Left ventricle myocardium inferior (tissue), 1 donor: ENCODE measurements around the gene CCDC175. TPM values are rescaled to one million over a fixed set of nuclear protein-coding genes. Genes with fewer than 3 reads are reported as not detected.
A peak's percentile ranks its signal among the peaks of the same experiment; 100 is the strongest.

Experiments used
- DNase-seq: peaks from one replicate; pipeline ENCODE4 v3.0.0-alpha.2; 2020
- H3K27ac ChIP-seq: fragments of 200-600 bp; replicated peaks from 2 replicates; pipeline ENCODE4 v1.8.0; 2021
- H3K27me3 ChIP-seq: fragments of 200-600 bp; 2 replicates; pipeline ENCODE4 v1.8.0; 2021; ENCODE audit warnings: low read depth
- H3K36me3 ChIP-seq: fragments of 200-600 bp; 2 replicates; pipeline ENCODE4 v1.8.0; 2021
- H3K4me1 ChIP-seq: fragments of 200-600 bp; 2 replicates; pipeline ENCODE4 v1.8.0; 2021
- H3K4me3 ChIP-seq: fragments of 200-600 bp; 2 replicates; pipeline ENCODE4 v1.8.0; 2021; ENCODE audit warnings: mild to moderate bottlenecking, moderate library complexity
- H3K9me3 ChIP-seq: fragments of 200-600 bp; replicated peaks from 2 replicates; pipeline ENCODE4 v1.8.0; 2021
- CTCF ChIP-seq: fragments of 200-600 bp; IDR thresholded peaks from 2 replicates; pipeline ENCODE4 v1.8.0; 2021; ENCODE audit warnings: antibody characterized with exemption, mild to moderate bottlenecking, borderline replicate concordance
- intact Hi-C: fragments of 100-400 bp; cut with micrococcal nuclease; formaldehyde crosslinking; loops from one replicate; pipeline ENCODE4 v1.11.0; 2022
- long read RNA-seq: library from polyadenylated mRNA; unstranded; transcript quantifications from one replicate; pipeline ENCODE4 v2.0.0, GENCODE V29; 2021
- total RNA-seq: library from RNA; stranded (reverse); fragmentation: NEBNext Ultra II Directional; extraction: Animal tissue kit (Norgen Biotek cat#: 25700); gene quantifications from one replicate; pipeline ENCODE4 v1.2.1, GENCODE V29; 2021
- donor health status: DM: no; HTN: yes; CAD: no; lungs with severe emphysema.

CCDC175 gene
- total RNA-seq, result not detected
- long read RNA-seq, result 0 reads

- peaks cover 49% of the 10 kb centered on the region for H3K27me3 ChIP-seq
- intact Hi-C loops, result no loop called here
- H3K4me3 ChIP-seq, result peak within 1 kb of the TSS; percentile 56
- TF ChIP-seq CTCF, result peak; percentile 69
- H3K4me1 ChIP-seq, result peaks cover 9% of the 10 kb centered on the region
- H3K36me3 ChIP-seq, result no peaks in the 10 kb centered on the region
- no peaks in the 10 kb centered on the region for H3K9me3 ChIP-seq
- peak; percentile 80 for DNase-seq
- H3K27ac ChIP-seq, result no peak within 1 kb of the TSS
Observed at GRCh38 chr14:59576332-59577294, at the start of gene CCDC175. Gene CCDC175, minus strand, starts transcription at chr14:59576812. Its CDS starts 37 bp downstream, at chr14:59576775.

DNA sequence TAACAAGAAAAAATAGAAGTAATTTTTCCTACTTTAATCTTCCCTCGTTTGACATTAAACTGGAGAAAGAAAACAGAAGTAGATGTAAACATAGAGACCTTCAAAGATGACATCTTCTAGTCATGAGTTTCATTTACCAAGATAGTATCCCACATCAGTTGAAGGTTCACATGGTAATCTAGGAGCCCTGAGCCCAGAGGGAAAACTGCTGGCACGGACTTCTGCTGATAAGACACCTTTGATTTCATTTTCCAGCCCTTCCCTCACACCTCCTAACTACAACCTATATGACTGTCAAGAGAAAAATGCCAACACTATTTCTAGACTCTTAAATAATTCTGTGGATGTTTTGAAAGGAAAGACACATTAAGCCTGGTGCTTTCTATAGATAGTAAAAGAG lies 46.0 kb upstream of the CCDC175 start:
- no peaks in the 10 kb centered on the region for H3K36me3 ChIP-seq
- no peak overlapping the region for H3K27ac ChIP-seq
- no peak overlapping the region for H3K4me3 ChIP-seq
- no peak for DNase-seq
- peaks cover 15% of the 10 kb centered on the region for H3K27me3 ChIP-seq
- H3K9me3 ChIP-seq, result no peaks in the 10 kb centered on the region
- intact Hi-C loops, result no loop called here
- no peaks in the 10 kb centered on the region for H3K4me1 ChIP-seq
- no peak for TF ChIP-seq CTCF

- no peak for DNase-seq
- TF ChIP-seq CTCF, result no peak
- no peak overlapping the region for H3K4me3 ChIP-seq
- peaks cover 4% of the 10 kb centered on the region for H3K9me3 ChIP-seq
- no peaks in the 10 kb centered on the region for H3K27me3 ChIP-seq
- H3K27ac ChIP-seq, result no peak overlapping the region
- H3K36me3 ChIP-seq, result no peaks in the 10 kb centered on the region
- intact Hi-C loops, result no loop called here
- H3K4me1 ChIP-seq, result no peaks in the 10 kb centered on the region
Observed at GRCh38 chr14:59619061-59619460, 42.4 kb upstream of the CCDC175 start.

DNA sequence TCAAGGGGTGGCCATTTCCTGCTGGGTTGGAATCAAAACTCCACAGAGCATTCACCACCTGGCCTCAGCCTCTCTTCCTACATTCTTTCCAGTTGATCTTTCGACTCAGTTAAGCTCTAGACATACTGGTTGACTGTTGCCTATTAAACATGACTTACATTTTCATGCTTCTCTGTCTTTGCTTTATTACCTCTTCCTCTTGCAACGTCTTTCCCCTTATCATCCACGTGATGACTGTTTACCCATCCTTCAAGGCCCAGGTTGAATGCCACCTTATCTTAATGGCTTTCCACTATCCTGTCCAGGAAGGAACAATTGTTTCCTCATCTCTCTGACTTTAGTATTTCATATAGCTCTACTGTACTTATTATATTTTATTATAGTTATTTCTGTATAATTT lies 24.4 kb upstream of the CCDC175 start:
- no peak overlapping the region for H3K4me3 ChIP-seq
- intact Hi-C loops, result no loop called here
- DNase-seq, result no peak
- no peaks in the 10 kb centered on the region for H3K27me3 ChIP-seq
- no peak for TF ChIP-seq CTCF
- H3K9me3 ChIP-seq, result no peaks in the 10 kb centered on the region
- H3K27ac ChIP-seq, result no peak overlapping the region
- H3K4me1 ChIP-seq, result no peaks in the 10 kb centered on the region
- H3K36me3 ChIP-seq, result no peaks in the 10 kb centered on the region

DNA sequence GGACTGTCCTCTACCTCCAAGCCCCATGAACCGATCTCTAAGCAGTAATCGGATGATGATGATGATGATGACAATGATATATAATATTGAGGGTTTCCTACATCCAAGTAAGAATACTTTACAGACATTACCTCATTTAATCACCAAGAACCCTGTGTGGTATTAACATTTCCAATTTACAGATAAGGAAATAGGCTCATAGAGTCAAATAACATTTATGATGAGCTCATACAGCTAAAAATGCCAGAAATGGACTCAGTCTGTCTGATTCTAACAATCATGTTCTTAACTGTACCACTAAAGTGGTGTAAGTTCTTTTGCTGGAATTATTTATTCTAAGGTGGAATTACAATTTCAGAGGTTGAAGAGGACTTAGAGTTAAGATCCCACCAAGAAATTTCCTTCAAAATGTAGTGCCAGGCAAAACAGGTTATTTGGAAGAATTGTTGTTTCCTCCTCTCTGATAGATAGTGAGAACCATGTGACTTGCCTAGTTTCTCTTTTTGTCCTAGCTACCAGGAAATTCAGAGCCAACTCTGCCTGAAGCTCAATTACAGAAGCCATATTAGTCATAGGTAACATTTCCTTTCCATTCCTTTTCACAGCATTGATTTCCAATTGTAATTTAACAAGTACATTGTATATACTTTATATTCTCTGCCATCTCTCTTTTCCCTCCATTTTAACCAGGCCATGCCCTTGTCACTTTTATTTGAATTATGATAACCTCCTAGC lies 23.8 kb upstream of the CCDC175 start:
- Histone ChIP-seq H3K36me3 (no peaks in the 10 kb centered on the region), H3K4me3 (no peak overlapping the region), H3K4me1 (no peaks in the 10 kb centered on the region), H3K27me3 (no peaks in the 10 kb centered on the region), H3K9me3 (no peaks in the 10 kb centered on the region), H3K27ac (no peak overlapping the region)
- intact Hi-C loops, result no loop called here
- DNase-seq, result no peak
- no peak for TF ChIP-seq CTCF
